Dedifferentiated amniotic fluid mesenchymal stem cell (primary cell): ENCODE data around the gene CLDN20.
"Not testable (repeated sequence)": the region's sequence is repeated elsewhere in the genome, so short reads cannot be mapped to it uniquely, and the experiment has no call there.

Experiments used
- DNase-seq: peaks from one replicate; pipeline ENCODE4 v3.0.0-alpha.2; 2016; ENCODE audit errors: extremely low spot score

CLDN20 gene

GRCh38 chr6:155263373-155264063, at the start of gene CLDN20:
Gene CLDN20 (plus strand): TSS chr6:155264013. CDS start chr6:155275720, 11,707 bp downstream.
- no peak for DNase-seq

- no peak for DNase-seq
Measured at GRCh38 chr6:155215906-155216305, 47.9 kb upstream of the CLDN20 start.

- DNase-seq: no peak
Measured at GRCh38 chr6:155216312-155217046, 47.3 kb upstream of the CLDN20 start.

GRCh38 chr6:155218711-155219110, 45.1 kb upstream of the CLDN20 start:
- DNase-seq: not testable (repeated sequence)

DNA sequence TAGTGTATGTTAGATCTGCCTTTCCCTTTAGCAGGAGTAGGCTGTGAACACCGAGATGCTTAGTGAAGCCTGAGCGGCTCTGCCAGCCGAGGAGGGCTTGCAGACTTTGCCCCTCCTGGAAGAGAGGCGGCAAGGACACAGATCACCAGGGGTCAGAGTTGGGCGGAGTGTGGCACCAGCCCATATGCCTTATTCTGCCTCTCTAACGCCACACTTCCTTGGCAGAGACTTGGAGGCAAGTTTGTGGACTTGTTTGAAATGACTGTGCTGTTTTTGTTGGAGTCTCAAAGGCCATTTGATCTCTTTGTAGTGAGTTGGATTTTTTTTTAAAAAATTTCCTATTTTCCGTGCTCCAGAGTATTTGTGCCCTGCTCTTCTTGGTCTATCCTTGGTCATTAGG, 44.5 kb upstream of the CLDN20 start:
- no peak for DNase-seq

GRCh38 chr6:155219858-155220301, 43.9 kb upstream of the CLDN20 start:
- DNase-seq: no peak

DNA sequence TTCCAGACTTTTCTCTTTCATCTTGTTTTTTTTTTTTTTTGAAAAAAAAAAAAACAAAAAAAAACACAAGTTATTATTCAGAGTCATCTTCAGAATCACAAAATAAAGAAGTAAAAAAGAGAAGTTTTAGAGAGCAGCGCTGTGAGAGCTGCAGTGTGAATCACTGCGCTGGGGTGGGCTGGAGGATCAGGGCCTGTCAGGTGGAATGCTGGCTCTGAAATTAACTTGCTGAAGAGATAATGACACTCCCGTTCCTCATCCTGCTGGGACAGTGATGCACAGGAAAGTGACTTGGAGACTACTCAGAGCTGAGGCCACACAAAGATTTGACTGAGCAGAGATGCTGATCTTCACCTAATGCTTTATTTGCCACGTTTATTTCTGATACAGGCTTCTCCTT, 42.7 kb upstream of the CLDN20 start:
- no peak for DNase-seq

DNA sequence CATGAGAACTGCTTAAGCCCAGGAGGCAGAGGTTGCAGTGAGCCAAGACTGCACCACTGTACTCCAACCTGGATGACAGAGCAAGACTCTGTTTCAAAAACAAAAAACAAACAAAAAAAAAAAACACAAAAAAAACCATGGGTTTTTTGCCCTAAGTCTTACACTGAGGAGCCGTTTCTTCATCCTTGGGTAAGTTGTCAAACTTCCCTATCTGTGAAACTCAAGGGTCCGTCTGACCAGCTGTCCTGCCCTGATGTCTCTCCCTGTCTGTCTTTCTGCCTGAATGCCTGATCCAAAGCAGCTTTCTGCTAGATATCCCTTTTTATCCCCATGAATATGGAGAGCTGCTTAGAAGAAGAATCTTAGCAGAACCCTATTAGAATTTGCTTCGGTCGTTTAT, 41.3 kb upstream of the CLDN20 start:
- no peak for DNase-seq

- DNase-seq: peak; percentile 26
Measured at GRCh38 chr6:155223646-155224451, 40.0 kb upstream of the CLDN20 start.

- no peak for DNase-seq
Measured at GRCh38 chr6:155224618-155225017, 39.2 kb upstream of the CLDN20 start.

- DNase-seq: no peak
Measured at GRCh38 chr6:155227046-155227445, 36.8 kb upstream of the CLDN20 start.

- DNase-seq: no peak
Measured at GRCh38 chr6:155228546-155229166, 35.2 kb upstream of the CLDN20 start.

GRCh38 chr6:155230975-155231374, 32.8 kb upstream of the CLDN20 start:
- not testable (repeated sequence) for DNase-seq

DNA sequence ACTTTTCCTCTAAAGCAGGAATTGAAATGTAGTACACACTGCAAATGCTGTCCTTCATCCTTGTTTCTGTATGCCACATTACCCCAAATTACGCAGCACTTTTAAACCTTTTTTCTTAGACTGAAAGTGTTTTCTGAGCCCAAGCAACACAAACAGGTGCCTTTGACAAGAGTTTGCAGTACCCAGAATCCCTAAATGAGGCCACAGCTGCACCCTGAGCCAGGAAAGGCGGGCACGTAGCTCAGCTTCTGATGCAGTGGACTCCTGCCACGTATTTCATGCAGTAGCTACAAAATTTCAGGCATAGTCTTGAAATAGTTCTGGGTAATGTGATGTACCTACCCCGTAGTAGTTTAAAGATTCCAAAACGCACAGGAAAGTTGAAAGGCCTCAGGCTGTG, 31.0 kb upstream of the CLDN20 start:
- no peak for DNase-seq

GRCh38 chr6:155234167-155234566, 29.6 kb upstream of the CLDN20 start:
- DNase-seq: no peak

DNA sequence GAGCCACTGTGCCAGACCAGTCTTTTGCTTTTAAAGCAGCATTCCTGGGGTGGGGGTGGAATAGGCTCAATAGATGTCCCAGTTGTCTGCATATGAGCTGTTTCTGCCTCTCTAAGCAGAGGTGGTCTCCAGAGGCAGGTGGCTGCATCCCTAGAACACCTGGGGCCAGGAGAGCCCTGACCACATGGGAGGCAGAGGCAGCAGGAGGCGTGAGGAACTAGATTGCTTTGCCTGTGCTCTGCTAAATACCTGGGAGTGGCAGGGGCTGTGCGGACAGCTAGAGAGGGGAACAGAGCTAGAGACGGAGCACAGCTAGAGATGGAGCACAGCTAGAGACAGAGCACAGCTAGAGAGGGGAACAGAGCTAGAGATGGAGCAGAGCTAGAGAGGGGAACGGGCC, 29.1 kb upstream of the CLDN20 start:
- no peak for DNase-seq

DNA sequence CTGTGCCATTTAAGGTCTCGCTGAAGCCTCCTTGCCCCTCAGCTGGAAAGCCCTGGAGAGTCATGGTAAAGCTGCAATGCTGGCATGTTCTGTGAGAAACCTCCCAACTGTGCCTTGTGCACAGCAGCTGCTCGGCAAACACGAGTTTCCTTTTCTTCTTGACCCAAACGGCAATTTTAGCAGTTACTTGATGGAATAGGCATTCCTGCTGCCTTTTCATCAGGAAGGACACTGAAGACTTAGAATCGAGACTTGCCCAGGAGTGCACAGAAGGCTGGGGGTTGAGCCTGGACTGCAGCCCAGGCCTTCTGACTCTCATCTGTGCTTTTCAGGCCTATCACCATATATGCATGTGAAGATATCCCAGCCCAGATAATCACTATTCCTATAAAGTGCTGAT, 28.7 kb upstream of the CLDN20 start:
- no peak for DNase-seq

- DNase-seq: no peak
Measured at GRCh38 chr6:155237613-155238012, 26.2 kb upstream of the CLDN20 start.

GRCh38 chr6:155240905-155241600, 22.8 kb upstream of the CLDN20 start:
- DNase-seq: no peak

DNA sequence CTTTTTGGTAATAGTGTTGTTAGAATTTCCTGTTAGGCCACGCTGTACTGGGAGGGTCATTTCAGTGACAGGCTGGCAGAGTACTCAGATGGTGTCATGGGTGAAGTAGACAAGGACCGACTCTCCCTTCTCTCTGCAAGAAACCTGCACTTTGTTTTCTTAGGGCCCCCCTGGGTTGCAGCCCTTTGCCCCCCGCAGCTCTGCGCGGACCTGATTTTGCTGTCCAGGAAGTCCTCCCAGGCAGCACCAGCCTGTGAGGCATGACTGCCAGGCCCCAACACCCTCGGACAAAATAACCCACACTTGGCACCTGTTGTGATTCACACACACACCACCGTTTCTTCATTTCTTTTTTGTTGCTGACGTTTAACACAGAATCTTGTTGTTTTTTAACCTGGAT, 21.8 kb upstream of the CLDN20 start:
- DNase-seq: no peak

GRCh38 chr6:155244434-155244833, 19.4 kb upstream of the CLDN20 start:
- no peak for DNase-seq
